ENCODE results near the gene ACAD9. TPM values are rescaled to one million over a fixed set of nuclear protein-coding genes. Genes with fewer than 3 reads are reported as not detected.
A peak's percentile ranks its signal among the peaks of the same experiment; 100 is the strongest.

ACAD9 gene
- total and polyA plus RNA-seq, 9 of the 15 experiments (the other 6 are each of a cell fraction or from before 2014, with no cell fraction given): 10.2 to 32.6 (median 22.8) TPM

DNA sequence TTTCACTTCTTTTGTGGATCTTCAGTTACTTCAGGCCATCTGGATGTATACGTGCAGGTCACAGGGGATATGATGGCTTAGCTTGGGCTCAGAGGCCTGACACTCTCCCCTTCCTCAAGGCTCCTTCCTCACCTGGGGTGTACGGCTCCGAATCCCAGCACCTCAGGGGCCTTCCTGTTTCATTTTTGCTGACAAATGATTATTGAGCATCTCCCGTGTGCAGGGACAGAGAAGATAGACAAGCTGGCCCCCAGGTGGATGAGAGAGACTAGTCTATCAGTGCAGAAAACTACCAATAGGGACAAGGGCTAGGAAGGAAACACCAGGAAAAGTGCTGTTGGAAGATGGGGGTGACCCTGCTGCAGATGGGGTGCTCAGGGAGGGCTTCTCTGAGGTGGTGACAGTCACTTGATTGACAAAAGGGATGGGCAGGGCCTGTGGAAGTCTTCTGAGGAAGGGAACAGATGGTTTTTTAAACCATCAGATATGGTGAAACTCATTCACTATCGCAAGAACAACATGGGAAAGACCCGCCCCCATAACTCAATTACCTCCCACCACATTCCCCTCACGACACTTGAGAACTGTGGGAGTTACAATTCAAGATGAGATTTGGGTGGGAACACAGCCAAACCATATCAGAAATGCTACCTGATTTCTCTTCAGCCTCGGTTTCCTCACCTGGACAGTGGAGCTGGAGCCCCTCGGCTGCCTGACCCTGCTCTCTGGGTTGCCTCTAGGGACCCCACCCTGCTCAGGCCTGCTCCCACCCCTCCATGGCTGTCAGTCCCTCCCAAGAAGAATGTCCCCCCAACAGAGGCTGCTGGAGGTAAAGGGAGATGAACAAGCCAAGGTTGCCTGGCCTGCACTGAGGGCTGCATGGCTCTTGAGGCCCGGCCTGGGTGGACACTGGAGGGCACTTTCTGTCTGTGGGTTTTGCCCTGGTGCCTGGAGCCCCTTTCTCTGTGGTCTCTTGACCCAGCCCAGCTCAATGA is 37.2 kb upstream of the ACAD9 start (continued):
- no peak for TF ChIP-seq EP400 (IDR thresholded peaks at IDR 0.05)
- TF ChIP-seq CBX2 (IDR thresholded peaks at IDR 0.05; ENCODE audit: insufficient read depth, low read length, poor library complexity, severe bottlenecking): no peak
- peak; percentile 56 for TF ChIP-seq NFIC (IDR thresholded peaks at IDR 0.05)
- TF ChIP-seq PBX2 (CRISPR knock-in tag; IDR thresholded peaks at IDR 0.05; ENCODE audit: low read depth): no peak
- 0 out of 2 replicates have a peak, but pooled peaks have one; percentile 7 for TF ChIP-seq PBX2 (tag; conservative IDR thresholded peaks at IDR 0.05; ENCODE audit: low read depth)
- TF ChIP-seq PHF21A (IDR thresholded peaks at IDR 0.05; ENCODE audit: borderline replicate concordance, low read depth): no peak
- TF ChIP-seq NR2C2 (CRISPR knock-in tag; IDR thresholded peaks at IDR 0.05): no peak
- TF ChIP-seq NR2C2 (tag; IDR thresholded peaks at IDR 0.05): no peak
- TF ChIP-seq ZFP1 (CRISPR knock-in tag; IDR thresholded peaks at IDR 0.05): no peak
- no peak for TF ChIP-seq ZNF583 (CRISPR knock-in tag; IDR thresholded peaks at IDR 0.05)
- TF ChIP-seq RBM14 (IDR thresholded peaks at IDR 0.05; ENCODE audit: borderline replicate concordance, insufficient read depth, low read depth, low read length): no peak
- TF ChIP-seq, protein P1, sequence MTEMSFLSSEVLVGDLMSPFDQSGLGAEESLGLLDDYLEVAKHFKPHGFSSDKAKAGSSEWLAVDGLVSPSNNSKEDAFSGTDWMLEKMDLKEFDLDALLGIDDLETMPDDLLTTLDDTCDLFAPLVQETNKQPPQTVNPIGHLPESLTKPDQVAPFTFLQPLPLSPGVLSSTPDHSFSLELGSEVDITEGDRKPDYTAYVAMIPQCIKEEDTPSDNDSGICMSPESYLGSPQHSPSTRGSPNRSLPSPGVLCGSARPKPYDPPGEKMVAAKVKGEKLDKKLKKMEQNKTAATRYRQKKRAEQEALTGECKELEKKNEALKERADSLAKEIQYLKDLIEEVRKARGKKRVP (CRISPR knock-in tag; IDR thresholded peaks at IDR 0.05): no peak
- no peak for TF ChIP-seq KAT7 (CRISPR knock-in tag; IDR thresholded peaks at IDR 0.05; ENCODE audit: borderline replicate concordance)
- no peak for TF ChIP-seq ETV5 (CRISPR knock-in tag; IDR thresholded peaks at IDR 0.05; ENCODE audit: low read depth)
- TF ChIP-seq, protein P2, sequence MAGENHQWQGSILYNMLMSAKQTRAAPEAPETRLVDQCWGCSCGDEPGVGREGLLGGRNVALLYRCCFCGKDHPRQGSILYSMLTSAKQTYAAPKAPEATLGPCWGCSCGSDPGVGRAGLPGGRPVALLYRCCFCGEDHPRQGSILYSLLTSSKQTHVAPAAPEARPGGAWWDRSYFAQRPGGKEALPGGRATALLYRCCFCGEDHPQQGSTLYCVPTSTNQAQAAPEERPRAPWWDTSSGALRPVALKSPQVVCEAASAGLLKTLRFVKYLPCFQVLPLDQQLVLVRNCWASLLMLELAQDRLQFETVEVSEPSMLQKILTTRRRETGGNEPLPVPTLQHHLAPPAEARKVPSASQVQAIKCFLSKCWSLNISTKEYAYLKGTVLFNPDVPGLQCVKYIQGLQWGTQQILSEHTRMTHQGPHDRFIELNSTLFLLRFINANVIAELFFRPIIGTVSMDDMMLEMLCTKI (IDR thresholded peaks at IDR 0.05; ENCODE audit: partially characterized antibody): no peak
- no peak for TF ChIP-seq ZNF184 (CRISPR knock-in tag; IDR thresholded peaks at IDR 0.05)
- no peak for TF ChIP-seq BRCA1 (IDR thresholded peaks at IDR 0.05)
- TF ChIP-seq BRCA1 (CRISPR knock-in tag; IDR thresholded peaks at IDR 0.05): no peak
- TF ChIP-seq ZFX (CRISPR knock-in tag; IDR thresholded peaks at IDR 0.05): no peak
- no peak for TF ChIP-seq SLC30A9 (CRISPR knock-in tag; IDR thresholded peaks at IDR 0.05)
- no peak for TF ChIP-seq GMEB1 (CRISPR knock-in tag; IDR thresholded peaks at IDR 0.05)
- TF ChIP-seq NR4A1 (CRISPR knock-in tag; IDR thresholded peaks at IDR 0.05): no peak
- no peak for TF ChIP-seq NR4A1 (tag; IDR thresholded peaks at IDR 0.05)
